Endothelial cell of hepatic sinusoid (primary cell): Measurements from ENCODE around the gene OR52K1.
"Not testable (repeated sequence)": the region's sequence is repeated elsewhere in the genome, so short reads cannot be mapped to it uniquely, and the experiment has no call there.

Experiments
- in situ Hi-C: cut with HindIII; loops from 2 replicates; pipeline ENCODE4 v1.10.0; 2017; ENCODE audit warnings: low sequenced_read_pairs

The OR52K1 gene

GRCh38 chr11:4491405-4491804, 9.0 kb downstream of the OR52K1 start:
- in situ Hi-C loops, result not testable (repeated sequence)

DNA sequence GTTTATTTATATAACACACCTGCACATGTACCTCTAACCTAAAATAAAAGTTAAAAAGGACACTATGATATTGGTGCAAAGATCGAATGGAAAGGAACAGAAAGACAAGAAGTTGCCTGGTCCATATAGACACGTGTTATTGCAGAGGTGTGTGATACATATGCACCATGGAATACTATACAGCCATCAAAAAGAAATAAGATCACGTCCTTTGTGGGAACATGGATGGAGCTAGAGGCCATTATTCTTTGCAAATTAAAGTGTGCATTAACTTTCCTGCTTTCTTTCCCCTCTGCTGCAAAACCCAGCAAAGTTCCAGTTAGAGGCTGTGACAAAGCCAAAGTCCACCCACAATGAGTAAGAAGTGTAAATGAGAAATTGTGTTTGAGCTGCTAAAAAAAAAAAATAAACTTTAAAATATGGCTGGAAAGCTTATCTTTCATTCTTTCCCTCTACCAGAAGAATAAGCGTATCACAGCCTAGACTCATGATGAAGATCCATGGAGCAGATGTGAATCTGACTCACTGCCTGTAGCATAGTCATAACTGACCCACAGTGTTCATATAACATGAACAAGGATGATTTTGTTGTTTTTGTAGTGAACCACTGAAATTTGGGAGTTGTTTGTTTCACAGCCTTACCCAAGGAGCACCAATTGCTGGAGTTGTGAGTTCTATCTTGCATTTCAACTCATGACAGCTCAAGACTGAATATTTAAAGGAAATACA, 9.6 kb downstream of the OR52K1 start:
- in situ Hi-C loops, result no loop called here

GRCh38 chr11:4493480-4493818, 11.0 kb downstream of the OR52K1 start:
- in situ Hi-C loops, result no loop called here

DNA sequence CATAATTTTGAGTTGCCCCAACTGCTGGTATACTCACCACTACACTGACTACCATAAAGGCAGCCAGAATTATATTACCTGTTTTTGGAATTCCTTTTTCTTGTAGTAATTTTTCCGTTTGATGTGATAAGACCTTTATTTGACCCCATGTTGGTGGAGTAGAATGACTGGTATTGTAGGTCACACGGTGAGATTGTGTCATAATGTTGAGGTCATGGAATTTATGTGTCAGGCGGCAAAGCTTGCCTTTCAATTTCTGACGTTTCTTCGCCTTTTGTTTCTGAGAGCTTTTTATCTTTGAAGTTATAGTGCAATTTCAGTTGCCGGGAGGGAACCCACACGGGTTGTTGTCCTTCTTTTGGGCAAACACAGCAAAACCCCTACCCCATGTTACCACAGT, 13.0 kb downstream of the OR52K1 start:
- in situ Hi-C loops, result no loop called here

- in situ Hi-C loops, result no loop called here
Observed at GRCh38 chr11:4495986-4496385, 13.5 kb downstream of the OR52K1 start.

- in situ Hi-C loops, result no loop called here
Observed at GRCh38 chr11:4496557-4497248, 14.3 kb downstream of the OR52K1 start.

DNA sequence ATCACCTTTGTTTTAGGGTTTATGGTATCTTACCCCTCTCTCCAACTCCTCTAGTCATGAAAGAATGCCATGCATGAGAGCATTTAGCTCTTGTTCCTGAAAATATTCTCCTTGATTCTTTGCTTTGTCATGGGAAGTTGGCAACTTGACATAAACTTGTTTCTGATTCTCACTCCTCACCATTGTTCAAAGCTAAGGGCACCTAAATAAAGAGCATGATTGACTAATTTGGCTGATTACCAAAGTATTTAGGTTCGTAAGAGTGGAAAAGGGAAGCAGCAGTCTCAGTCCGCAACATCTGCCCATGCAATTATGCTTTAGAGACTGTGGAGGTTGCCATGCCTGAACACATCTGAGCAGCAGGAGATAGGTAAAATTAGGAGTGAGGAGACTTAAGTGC, 26.4 kb downstream of the OR52K1 start:
- in situ Hi-C loops, result no loop called here

DNA sequence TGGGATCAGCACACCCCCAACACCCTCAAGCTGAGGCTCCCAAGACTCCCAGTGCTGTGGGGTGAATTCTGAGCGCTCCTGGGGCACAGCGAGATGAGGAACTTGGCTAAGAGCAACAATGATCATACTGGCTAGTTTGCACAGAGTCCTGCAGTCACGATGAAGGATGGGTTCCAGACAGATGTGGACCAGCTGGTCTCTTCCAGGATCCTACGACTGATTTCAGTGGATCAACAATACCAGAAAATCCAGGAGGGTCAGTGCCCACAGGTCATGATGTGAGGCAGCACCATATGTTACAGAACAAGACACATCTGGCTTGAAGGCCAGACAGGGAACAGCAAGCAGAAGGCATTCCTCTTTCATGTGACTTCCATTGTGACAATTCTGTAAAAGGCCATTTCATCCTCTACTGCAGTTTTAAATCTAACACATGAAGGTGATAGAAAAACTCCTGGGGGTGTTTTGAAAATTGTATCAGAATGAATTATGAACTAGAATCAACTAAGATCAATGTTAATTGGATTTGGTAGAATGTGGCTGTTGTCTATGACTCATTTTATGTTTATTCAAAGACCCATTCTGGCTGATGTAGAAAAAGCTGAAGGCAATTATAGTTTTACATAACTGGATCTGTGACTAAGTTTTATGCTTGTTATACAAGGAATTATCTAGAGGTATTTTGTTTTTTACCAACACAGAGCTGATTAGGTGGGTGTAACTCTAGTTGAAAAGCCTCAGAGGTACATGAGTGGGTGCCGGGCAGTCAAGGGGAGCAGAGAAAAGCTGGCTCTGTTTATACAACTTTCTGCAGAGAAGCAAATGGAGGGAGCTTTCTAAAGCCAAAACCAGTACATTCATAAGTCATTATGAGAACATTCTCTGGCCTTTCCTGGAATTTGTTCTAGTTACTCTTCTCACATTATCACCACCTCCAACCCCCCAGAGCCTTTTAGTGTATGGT, 29.1 kb downstream of the OR52K1 start:
- in situ Hi-C loops, result no loop called here

DNA sequence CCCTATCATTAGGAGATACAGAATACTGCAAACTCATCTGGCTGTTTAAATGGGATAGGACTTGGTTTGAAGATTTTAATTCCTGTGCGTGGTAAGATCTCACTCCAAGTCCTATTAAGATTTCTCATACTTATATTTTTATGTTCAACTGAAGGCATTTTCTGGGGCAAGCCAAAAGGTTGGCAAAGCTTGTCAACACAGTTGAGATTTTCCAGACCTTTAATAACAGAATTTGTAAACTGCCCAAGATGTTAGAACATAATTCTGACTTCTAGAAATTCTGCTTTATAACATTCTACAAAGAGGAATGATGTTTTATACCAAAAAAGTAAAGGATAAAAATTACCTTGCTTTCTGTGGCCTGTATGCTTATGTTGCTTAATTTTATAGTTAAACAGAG, 31.8 kb downstream of the OR52K1 start:
- in situ Hi-C loops, result no loop called here

GRCh38 chr11:4522339-4522738, 39.9 kb downstream of the OR52K1 start:
- in situ Hi-C loops, result no loop called here

DNA sequence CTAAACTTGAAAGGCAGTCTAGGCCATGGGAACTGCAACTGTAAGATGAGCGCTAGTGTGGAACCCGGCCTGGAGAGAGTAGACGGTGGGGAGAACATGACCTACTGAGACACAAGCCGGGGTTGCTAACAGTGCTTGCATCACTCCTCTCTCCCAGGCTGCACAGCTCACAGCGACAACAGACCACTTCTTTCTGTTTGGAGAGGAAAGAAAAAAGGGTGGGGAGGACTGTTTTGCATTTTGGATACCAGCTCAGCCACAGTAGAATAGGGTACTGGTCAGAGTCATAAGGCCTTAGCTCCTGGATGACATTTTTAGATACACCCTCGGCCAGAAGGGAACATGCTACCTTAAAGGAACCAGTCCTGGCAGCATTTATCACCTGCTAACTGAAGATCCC, 40.3 kb downstream of the OR52K1 start:
- in situ Hi-C loops, result no loop called here

- in situ Hi-C loops, result no loop called here
Observed at GRCh38 chr11:4523666-4524065, 41.2 kb downstream of the OR52K1 start.

- in situ Hi-C loops, result no loop called here
Observed at GRCh38 chr11:4527926-4528325, 45.5 kb downstream of the OR52K1 start.

GRCh38 chr11:4531686-4532085, 49.2 kb downstream of the OR52K1 start:
- in situ Hi-C loops, result not testable (repeated sequence)

- in situ Hi-C loops, result no loop called here
Observed at GRCh38 chr11:4539603-4540219, 57.3 kb downstream of the OR52K1 start.

GRCh38 chr11:4541071-4541470, 58.6 kb downstream of the OR52K1 start:
- in situ Hi-C loops, result no loop called here
